CD14-positive monocyte (primary cell): Measurements from ENCODE around the gene SLC6A5. TPM values are rescaled to one million over a fixed set of nuclear protein-coding genes. Genes with fewer than 3 reads are reported as not detected.

ENCODE experiments used
- DNase-seq, 3 donors: peaks; one replicate each; pipeline ENCODE4 v3.0.0-alpha.2; 2011 to 2022
- H2AFZ ChIP-seq: 2 replicates; pipeline ENCODE4 v1.6.0; 2012; ENCODE audit warnings: mild to moderate bottlenecking, low read depth, low read length, inconsistent platforms; ENCODE audit not compliant: insufficient read depth, poor library complexity, severe bottlenecking
- H3K27ac ChIP-seq, 2 donors: 1 replicate in 1 of 2; 2 replicates in 1 of 2; pipeline ENCODE4 v1.5.1; 2012 to 2013; ENCODE audit warnings: low read length in 2 of 2, control low read depth in 1 of 2, inconsistent platforms in 1 of 2, low read depth in 1 of 2, mild to moderate bottlenecking in 1 of 2
- H3K27me3 ChIP-seq, 2 donors: one replicate each; pipeline versions ENCODE4 v1.6.0 to v1.6.1; 2011 to 2013; ENCODE audit warnings: low read length in 2 of 2; ENCODE audit not compliant: control insufficient read depth in 2 of 2, insufficient read depth in 2 of 2
- H3K36me3 ChIP-seq, 2 donors: replicated peaks in 1 of 2; 1 replicate in 1 of 2; 2 replicates in 1 of 2; pipeline versions ENCODE4 v1.5.1 to v1.6.1; 2012 to 2013; ENCODE audit warnings: low read length in 2 of 2, control low read depth in 1 of 2, inconsistent platforms in 1 of 2, mild to moderate bottlenecking in 1 of 2; ENCODE audit not compliant: insufficient read depth in 2 of 2, control insufficient read depth in 1 of 2
- H3K4me1 ChIP-seq, 2 donors: 1 replicate in 1 of 2; 2 replicates in 1 of 2; pipeline versions ENCODE4 v1.5.1 to v1.6.1; 2012 to 2013; ENCODE audit warnings: low read length in 2 of 2, control low read depth in 1 of 2, inconsistent platforms in 1 of 2, mild to moderate bottlenecking in 1 of 2, moderate library complexity in 1 of 2; ENCODE audit not compliant: insufficient read depth in 2 of 2, control insufficient read depth in 1 of 2
- H3K4me2 ChIP-seq: replicated peaks from 2 replicates; pipeline ENCODE3; 2012; ENCODE audit warnings: low read length, moderate library complexity, mild to moderate bottlenecking; ENCODE audit not compliant: poor library complexity, severe bottlenecking; ENCODE audit errors: extremely low read depth
- H3K4me3 ChIP-seq, 3 experiments: fragments of 200-600 bp in 1 of 3; sonication (generic) in 1 of 3; replicated peaks in 1 of 3; 1 replicate in 2 of 3; 2 replicates in 1 of 3; pipeline ENCODE4 v1.5.1; 2011 to 2013; ENCODE audit warnings: low read length in 3 of 3, mild to moderate bottlenecking in 3 of 3, control low read depth in 2 of 3, low read depth in 2 of 3, inconsistent platforms in 1 of 3, moderate library complexity in 1 of 3
- H3K79me2 ChIP-seq: 2 replicates; pipeline ENCODE4 v1.6.0; 2012; ENCODE audit warnings: mild to moderate bottlenecking, control low read depth, inconsistent platforms, low read length, moderate library complexity; ENCODE audit not compliant: insufficient read depth
- H3K9ac ChIP-seq: 2 replicates; pipeline ENCODE4 v1.6.0; 2017; ENCODE audit warnings: low read length, mild to moderate bottlenecking; ENCODE audit not compliant: insufficient read depth, poor library complexity, severe bottlenecking
- H3K9me3 ChIP-seq, 2 donors: replicated peaks in 1 of 2; 1 replicate in 1 of 2; 2 replicates in 1 of 2; pipeline versions ENCODE4 v1.5.1 to v1.6.1; 2012 to 2013; ENCODE audit warnings: low read length in 2 of 2, control low read depth in 1 of 2; ENCODE audit not compliant: control insufficient read depth in 1 of 2, insufficient read depth in 1 of 2
- H4K20me1 ChIP-seq: 2 replicates; pipeline ENCODE4 v1.6.0; 2012; ENCODE audit warnings: mild to moderate bottlenecking, low read length, control low read depth, moderate library complexity; ENCODE audit not compliant: insufficient read depth
- H3K27ac Mint-ChIP-seq, 7 donors: one replicate each; pipeline ENCODE4 v1.8.0; 2020; ENCODE audit warnings: mild to moderate bottlenecking in 7 of 7, mixed read lengths in 7 of 7, moderate library complexity in 6 of 7, inconsistent platforms in 2 of 7
- H3K27me3 Mint-ChIP-seq, 3 donors: one replicate each; pipeline ENCODE4 v1.8.0; 2021 to 2022; ENCODE audit warnings: low read depth in 3 of 3, mild to moderate bottlenecking in 3 of 3, mixed read lengths in 3 of 3, moderate library complexity in 3 of 3, inconsistent platforms in 1 of 3
- H3K36me3 Mint-ChIP-seq, 2 donors: one replicate each; pipeline ENCODE4 v1.8.0; 2020; ENCODE audit warnings: mixed read lengths in 2 of 2, inconsistent platforms in 1 of 2, mild to moderate bottlenecking in 1 of 2
- H3K4me1 Mint-ChIP-seq: one replicate; pipeline ENCODE4 v1.8.0; 2020; ENCODE audit warnings: mild to moderate bottlenecking, mixed read lengths
- H3K4me3 Mint-ChIP-seq, 2 donors: one replicate each; pipeline ENCODE4 v1.8.0; 2020; ENCODE audit warnings: mild to moderate bottlenecking in 2 of 2, mixed read lengths in 2 of 2, moderate library complexity in 1 of 2
- H3K9me3 Mint-ChIP-seq, 7 donors: one replicate each; pipeline ENCODE4 v1.8.0; 2020 to 2022; ENCODE audit warnings: mixed read lengths in 7 of 7, mild to moderate bottlenecking in 6 of 7, moderate library complexity in 6 of 7, inconsistent platforms in 2 of 7
- WGBS: methylation state at CpG from one replicate; pipeline ENCODE4 v1.1.5; 2013; ENCODE audit warnings: missing lambda C conversion rate; ENCODE audit not compliant: insufficient coverage; 5-methylcytosine and 5-hydroxymethylcytosine counted together
- intact Hi-C, 2 donors: fragments of 100-400 bp; cut with micrococcal nuclease; formaldehyde crosslinking; loops; one replicate each; pipeline versions ENCODE4 v1.15.0 to v1.15.1; 2023
- polyA plus RNA-seq, 3 donors: library from polyadenylated mRNA; depleted of rRNA in 1 of 3; unstranded in 2 of 3; stranded (reverse) in 1 of 3; fragments of 300-500 nt in 2 of 3; fragments of >200 nt in 1 of 3; fragmentation: Illumina TruSeq in 2 of 3; gene quantifications; 1 replicate in 2 of 3; 2 replicates in 1 of 3; pipeline ENCODE4 v1.2.3, GENCODE V29; 2012 to 2021
- TF ChIP-seq, protein P1 (sequence below): fragments of 200-600 bp; IDR thresholded peaks from one replicate; pipeline ENCODE4 v1.8.0; 2022; ENCODE audit warnings: antibody characterized with exemption, mild to moderate bottlenecking

The SLC6A5 gene
- polyA plus RNA-seq, 3 donors: not detected

DNA sequence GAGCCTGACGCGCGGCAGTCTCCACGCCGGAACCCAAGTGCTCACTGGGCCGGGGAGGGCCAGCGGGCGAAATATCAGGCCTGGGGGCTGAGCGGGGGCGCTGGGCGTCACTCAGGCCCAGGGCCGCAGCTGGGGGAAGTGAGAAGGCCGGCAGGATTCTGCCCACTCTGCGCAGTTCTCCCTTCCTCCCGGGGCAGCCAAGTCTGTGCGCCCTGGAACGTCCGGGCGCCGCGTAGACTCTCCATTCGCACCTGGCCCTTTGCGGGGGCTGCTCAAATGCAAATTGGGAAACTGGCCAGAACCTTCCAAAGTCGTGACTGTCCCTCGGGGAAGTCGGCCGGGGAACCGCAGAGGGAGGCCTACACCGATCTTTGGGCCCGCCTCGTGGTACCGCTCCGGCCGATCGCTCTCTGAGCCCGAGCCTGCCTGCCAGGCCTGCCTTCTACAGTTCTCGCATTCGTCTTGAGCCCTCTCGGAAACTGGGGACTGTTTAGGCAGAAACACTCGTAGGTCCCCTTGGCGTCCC is 2.2 kb upstream of the SLC6A5 start:
- peaks cover 6 to 35% of the 10 kb centered on the region in 2 donors for H3K9me3 ChIP-seq
- WGBS: 4% methylated on average over 41 of the region's 41 CpGs
- no peaks in the 10 kb centered on the region for H3K36me3 ChIP-seq
- no peak overlapping the region for H3K4me2 ChIP-seq
- peaks cover 0 to 6% of the 10 kb centered on the region in 2 donors for H3K36me3 Mint-ChIP-seq
- no peak overlapping the region for H2AFZ ChIP-seq
- DNase-seq: no peak
- TF ChIP-seq, protein P1, sequence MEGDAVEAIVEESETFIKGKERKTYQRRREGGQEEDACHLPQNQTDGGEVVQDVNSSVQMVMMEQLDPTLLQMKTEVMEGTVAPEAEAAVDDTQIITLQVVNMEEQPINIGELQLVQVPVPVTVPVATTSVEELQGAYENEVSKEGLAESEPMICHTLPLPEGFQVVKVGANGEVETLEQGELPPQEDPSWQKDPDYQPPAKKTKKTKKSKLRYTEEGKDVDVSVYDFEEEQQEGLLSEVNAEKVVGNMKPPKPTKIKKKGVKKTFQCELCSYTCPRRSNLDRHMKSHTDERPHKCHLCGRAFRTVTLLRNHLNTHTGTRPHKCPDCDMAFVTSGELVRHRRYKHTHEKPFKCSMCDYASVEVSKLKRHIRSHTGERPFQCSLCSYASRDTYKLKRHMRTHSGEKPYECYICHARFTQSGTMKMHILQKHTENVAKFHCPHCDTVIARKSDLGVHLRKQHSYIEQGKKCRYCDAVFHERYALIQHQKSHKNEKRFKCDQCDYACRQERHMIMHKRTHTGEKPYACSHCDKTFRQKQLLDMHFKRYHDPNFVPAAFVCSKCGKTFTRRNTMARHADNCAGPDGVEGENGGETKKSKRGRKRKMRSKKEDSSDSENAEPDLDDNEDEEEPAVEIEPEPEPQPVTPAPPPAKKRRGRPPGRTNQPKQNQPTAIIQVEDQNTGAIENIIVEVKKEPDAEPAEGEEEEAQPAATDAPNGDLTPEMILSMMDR: no peak
- intact Hi-C loops: no loop called here
- peaks cover 7 to 44% (median 22%) of the 10 kb centered on the region in 7 donors for H3K9me3 Mint-ChIP-seq
- peak overlapping the region in 1 of 2 donors; percentile 85 for H3K4me3 Mint-ChIP-seq
- H3K4me1 ChIP-seq: no peaks in the 10 kb centered on the region
- no peak overlapping the region for H3K9ac ChIP-seq
- peaks cover 72 to 93% of the 10 kb centered on the region in 2 donors for H3K27me3 ChIP-seq
- peaks cover 8% of the 10 kb centered on the region for H3K4me1 Mint-ChIP-seq
- no peak overlapping the region for H3K4me3 ChIP-seq
- no peaks in the 10 kb centered on the region for H4K20me1 ChIP-seq
- no peaks in the 10 kb centered on the region for H3K79me2 ChIP-seq
- no peak overlapping the region for H3K27ac Mint-ChIP-seq
- peaks cover 78 to 85% (median 81%) of the 10 kb centered on the region in 3 donors for H3K27me3 Mint-ChIP-seq
- H3K27ac ChIP-seq: no peak overlapping the region

DNA sequence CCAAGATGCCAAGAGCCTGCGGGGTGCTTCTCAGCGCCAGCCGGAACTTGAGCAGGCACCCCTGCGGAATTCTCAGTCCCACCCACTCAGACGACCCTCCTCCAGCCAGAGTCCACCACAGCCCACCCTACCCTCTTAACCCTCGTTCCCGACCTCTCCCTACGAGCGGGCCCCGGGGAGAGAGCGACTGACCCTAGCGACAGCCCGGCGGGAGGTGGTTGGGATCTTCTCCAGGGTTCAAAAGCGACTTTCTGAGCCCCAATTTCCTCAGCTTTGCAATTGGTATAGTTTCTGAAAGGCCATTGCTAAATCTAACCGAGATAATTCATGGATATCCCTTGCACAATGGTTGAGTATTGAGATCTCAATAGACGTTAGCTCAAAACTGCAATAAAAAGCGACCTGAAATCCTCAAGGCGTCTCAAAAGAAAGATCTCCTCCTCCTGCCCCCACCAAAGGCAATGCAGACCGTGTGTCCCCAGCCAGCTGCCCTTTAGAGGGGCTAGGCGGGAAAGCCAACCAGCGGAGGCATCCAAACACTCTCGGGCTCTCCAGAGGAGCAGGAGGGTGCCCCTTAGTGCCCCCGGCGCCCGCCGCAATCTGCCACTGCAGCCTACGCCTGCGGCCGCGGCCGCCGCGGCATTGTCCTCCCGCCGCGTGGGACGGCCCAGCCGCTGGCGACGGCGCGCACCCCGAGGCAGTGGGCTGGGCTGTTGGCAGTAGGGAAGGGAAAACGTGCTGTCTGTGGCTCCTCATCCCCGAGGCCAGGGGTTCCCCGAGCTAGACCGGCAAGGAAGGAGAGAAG is 1.5 kb upstream of the SLC6A5 start:
- no peak for DNase-seq
- Mint-ChIP-seq H3K27me3 (peaks cover 85 to 91% (median 88%) of the 10 kb centered on the region in 3 donors), H3K27ac (no peak overlapping the region), H3K4me3 (peak overlapping the region in 1 of 2 donors; percentile 83), H3K9me3 (peaks cover 7 to 44% (median 22%) of the 10 kb centered on the region in 7 donors), H3K4me1 (peaks cover 8% of the 10 kb centered on the region), H3K36me3 (peaks cover 0 to 6% of the 10 kb centered on the region in 2 donors)
- intact Hi-C loops: no loop called here
- H3K9me3 ChIP-seq: peaks cover 6 to 35% of the 10 kb centered on the region in 2 donors
- H3K79me2 ChIP-seq: no peaks in the 10 kb centered on the region
- WGBS: 4% methylated on average over 39 of the region's 48 CpGs
- H2AFZ ChIP-seq: no peak overlapping the region
- no peaks in the 10 kb centered on the region for H3K36me3 ChIP-seq
- no peak overlapping the region for H3K4me2 ChIP-seq
- no peak overlapping the region for H3K4me3 ChIP-seq
- no peak overlapping the region for H3K9ac ChIP-seq
- no peaks in the 10 kb centered on the region for H3K4me1 ChIP-seq
- TF ChIP-seq, protein P1: no peak
- H3K27ac ChIP-seq: no peak overlapping the region
- no peaks in the 10 kb centered on the region for H4K20me1 ChIP-seq
- H3K27me3 ChIP-seq: peaks cover 79 to 94% of the 10 kb centered on the region in 2 donors
